Testis (tissue), 2 donors: ENCODE results near the gene SERPINA9.

Experiments
- POLR2A ChIP-seq: fragments of 450-650 bp; IDR thresholded peaks from one replicate; pipeline ENCODE4 v1.6.1; 2017; ENCODE audit warnings: antibody characterized with exemption, mild to moderate bottlenecking, moderate library complexity
- TF ChIP-seq, protein P1 (sequence below), 3 experiments: fragments of 450-650 bp in 2 of 3; fragments of 200-600 bp in 1 of 3; sonication (generic) in 1 of 3; IDR thresholded peaks; one replicate each; pipeline ENCODE4 v1.5.1; 2016 to 2019; ENCODE audit warnings: antibody characterized with exemption in 3 of 3, mild to moderate bottlenecking in 2 of 3, moderate library complexity in 1 of 3

DNA sequence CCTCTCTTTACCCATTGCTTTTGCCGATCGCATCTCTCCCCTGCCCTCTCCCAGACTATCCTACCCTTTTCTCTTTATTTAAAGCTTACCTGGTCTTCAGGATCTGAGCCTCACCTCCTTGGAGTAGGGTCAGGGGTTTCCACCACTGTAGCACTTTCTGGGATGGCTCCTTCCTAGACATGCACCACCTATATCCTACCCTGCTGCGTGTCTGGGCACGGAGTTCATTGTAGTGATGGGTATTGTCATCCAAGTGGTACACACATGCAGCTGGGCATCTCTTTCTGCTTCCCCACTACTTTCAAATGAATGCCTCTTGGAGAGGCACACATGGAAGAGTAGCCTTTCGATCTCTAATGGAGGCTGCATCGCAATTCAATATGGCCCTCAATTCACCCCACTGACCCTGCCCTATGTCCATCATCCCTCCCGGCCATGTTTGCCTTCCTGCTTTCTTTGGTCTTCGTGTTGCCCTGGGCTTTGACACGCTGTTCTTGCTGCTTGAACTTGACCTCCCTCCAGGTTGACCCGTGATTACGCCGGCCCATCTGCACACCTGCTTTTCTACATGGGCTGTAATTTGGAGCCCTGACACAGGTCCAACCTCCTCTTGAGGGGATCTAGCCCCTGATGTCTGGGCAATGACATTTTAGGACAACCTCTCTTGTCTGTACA is 34.3 kb downstream of the SERPINA9 start:
- TF ChIP-seq, protein P1, sequence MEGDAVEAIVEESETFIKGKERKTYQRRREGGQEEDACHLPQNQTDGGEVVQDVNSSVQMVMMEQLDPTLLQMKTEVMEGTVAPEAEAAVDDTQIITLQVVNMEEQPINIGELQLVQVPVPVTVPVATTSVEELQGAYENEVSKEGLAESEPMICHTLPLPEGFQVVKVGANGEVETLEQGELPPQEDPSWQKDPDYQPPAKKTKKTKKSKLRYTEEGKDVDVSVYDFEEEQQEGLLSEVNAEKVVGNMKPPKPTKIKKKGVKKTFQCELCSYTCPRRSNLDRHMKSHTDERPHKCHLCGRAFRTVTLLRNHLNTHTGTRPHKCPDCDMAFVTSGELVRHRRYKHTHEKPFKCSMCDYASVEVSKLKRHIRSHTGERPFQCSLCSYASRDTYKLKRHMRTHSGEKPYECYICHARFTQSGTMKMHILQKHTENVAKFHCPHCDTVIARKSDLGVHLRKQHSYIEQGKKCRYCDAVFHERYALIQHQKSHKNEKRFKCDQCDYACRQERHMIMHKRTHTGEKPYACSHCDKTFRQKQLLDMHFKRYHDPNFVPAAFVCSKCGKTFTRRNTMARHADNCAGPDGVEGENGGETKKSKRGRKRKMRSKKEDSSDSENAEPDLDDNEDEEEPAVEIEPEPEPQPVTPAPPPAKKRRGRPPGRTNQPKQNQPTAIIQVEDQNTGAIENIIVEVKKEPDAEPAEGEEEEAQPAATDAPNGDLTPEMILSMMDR (IDR thresholded peaks at IDR 0.05), result no peak
- TF ChIP-seq POLR2A, result no peak
